T-helper 22 cell (primary cell): ENCODE data around the gene ZNF627.
A peak's percentile ranks its signal among the peaks of the same experiment; 100 is the strongest.
"Not testable (repeated sequence)": the region's sequence is repeated elsewhere in the genome, so short reads cannot be mapped to it uniquely, and the experiment has no call there.

ENCODE experiments used
- DNase-seq: peaks from one replicate; pipeline ENCODE4 v3.0.0-alpha.2; 2020; ENCODE audit warnings: low read depth

Gene ZNF627

GRCh38 chr19:11624069-11624463 is 26.8 kb downstream of the ZNF627 start:
- no peak for DNase-seq

GRCh38 chr19:11626252-11626651 is 29.0 kb downstream of the ZNF627 start:
- no peak for DNase-seq

DNA sequence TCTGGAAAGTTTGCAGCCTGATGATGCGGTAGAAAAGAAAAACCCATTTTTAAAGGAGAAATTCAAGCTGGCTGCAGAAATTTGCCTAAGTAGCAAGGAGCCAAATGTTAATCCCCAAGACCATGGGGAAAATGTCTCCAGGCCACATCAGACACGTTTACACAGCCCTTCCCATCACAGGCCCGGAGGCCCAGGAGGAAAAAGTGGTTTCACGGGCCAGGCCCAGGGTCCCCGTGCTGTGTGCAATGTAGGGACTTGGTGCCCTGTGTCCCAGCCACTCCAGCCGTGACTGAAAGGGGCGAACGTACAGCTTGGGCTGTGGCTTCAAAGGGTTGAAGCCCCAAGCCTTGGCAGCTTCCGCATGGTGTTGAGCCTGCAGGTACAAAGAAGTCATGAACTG is 35.9 kb downstream of the ZNF627 start:
- no peak for DNase-seq

GRCh38 chr19:11634018-11634662 is 36.9 kb downstream of the ZNF627 start:
- DNase-seq, result not testable (repeated sequence)

DNA sequence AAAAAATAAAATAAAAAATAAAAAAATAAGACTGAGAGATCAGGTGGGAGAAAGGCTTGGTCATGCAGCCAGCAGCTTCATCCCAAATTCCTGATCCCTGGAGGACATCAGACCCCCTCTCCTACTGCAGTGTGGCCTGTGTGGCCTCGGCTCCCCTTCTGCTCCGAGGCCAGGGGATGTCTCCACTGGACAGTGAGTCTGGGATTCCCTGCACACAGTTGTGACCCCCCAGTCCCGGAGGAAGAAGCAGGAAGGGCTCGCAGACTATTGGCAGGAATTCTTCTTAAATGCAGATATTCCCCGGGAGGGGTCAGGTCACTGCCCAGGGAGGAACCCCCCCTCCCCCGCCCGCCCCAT is 41.9 kb downstream of the ZNF627 start:
- DNase-seq, result no peak

GRCh38 chr19:11639602-11640471 is 42.6 kb downstream of the ZNF627 start:
- peak; percentile 50 for DNase-seq

- no peak for DNase-seq
Observed at GRCh38 chr19:11641244-11641643, 44.0 kb downstream of the ZNF627 start.

DNA sequence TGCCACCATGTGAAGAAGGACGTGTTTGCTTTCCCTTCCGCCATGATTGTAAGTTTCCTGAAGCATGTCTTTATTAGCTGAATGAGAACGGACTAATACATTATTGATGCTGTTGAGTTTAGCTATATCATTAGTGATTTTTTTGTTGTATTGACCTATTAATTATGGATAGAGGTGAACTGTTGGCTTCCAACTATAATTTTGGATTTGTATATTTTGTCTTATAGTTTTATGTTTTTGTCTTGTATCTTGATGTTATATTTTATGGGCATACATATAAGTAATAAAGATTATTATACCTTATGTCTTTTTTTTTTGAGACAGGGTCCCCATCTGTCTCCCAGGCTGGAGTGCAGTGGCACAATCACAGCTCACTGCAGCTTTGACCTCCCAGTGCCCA is 45.6 kb downstream of the ZNF627 start:
- DNase-seq, result no peak

DNA sequence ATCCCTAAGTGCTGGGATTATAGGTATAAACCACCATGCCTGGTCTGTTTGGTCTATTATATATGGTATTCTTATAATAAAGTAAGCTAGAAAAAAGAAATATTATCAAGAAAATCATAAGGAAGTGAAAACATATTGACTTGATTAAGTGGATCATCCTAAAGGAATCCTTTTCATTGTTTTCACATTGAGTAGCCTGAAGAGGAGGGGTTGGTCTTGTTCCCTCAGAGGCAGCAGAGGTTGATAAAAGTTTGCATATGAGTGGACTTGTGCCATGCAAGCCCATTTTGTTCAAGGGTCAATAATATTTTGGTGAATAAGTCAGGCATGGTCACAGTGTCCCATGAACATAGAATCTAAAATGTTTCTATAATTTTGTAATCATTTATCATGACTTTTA is 52.7 kb downstream of the ZNF627 start:
- DNase-seq, result no peak

GRCh38 chr19:11651062-11651461 is 53.8 kb downstream of the ZNF627 start:
- DNase-seq, result no peak

GRCh38 chr19:11652056-11652455 is 54.8 kb downstream of the ZNF627 start:
- no peak for DNase-seq

- DNase-seq, result no peak
Observed at GRCh38 chr19:11652492-11652891, 55.2 kb downstream of the ZNF627 start.

DNA sequence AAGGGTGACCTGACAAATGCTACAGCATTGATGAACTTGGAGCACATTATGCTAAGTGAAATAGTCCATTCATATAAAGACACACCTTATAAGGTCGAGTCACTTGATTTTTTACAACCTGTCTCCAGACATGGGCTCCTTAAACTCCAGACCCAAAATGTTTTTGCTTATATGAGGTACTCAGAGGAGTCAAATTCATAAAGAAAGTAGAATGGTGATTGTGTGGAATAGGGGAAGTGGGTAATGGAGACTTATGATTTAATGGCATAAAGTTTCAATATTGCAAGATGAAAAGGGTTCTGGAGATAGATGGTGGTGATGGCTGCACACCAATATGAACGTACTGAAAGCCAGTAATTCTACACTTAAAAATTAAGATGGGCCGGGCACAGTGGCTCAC is 59.3 kb downstream of the ZNF627 start:
- DNase-seq, result no peak

DNA sequence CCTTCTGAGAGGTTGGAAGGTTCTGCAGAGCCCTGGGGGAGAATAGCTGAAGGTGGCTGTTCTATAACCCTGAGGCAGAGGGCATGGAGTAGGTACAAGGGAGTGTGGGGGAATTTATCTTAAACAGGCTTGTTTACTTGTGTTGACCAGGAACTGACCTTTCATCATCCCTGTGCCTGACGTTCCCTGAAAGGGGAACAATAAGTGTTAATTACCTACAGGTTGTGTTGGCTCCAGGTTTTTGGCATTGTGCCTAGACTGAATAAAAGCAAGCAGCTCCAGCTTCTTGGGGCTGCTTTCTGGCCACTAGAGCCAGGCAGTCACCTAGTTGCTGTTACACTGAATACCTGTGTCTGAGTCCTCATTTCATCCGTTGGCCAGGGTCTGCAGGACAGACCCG is 60.0 kb downstream of the ZNF627 start:
- no peak for DNase-seq

- no peak for DNase-seq
Observed at GRCh38 chr19:11658970-11659369, 61.7 kb downstream of the ZNF627 start.

- DNase-seq, result no peak
Observed at GRCh38 chr19:11659612-11660011, 62.3 kb downstream of the ZNF627 start.

DNA sequence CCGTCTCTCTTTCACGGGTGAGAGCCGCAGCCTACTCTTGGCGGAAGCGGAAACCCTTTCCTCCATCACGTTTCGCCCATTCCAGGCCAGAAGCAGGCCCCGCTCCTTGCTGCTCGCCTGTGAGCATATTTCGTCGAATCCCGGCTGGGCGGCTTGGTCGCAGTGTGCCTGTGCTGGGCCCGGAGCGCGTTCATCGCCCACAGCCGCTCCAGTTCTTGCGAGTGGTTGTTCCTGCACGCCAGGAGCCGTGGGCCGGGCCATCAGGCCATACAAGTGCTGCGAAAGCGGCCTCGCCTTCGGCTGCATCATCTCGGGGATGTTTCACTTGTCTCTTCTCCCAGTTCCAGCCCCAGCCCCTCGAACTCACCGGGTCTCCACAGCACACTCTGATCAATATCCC is 65.0 kb downstream of the ZNF627 start:
- DNase-seq, result no peak

GRCh38 chr19:11663181-11663591 is 65.9 kb downstream of the ZNF627 start:
- no peak for DNase-seq
